ENCODE measurements around the gene KIF18A.

- no peak for TF ChIP-seq POLR2A (IDR thresholded peaks at IDR 0.05; ENCODE audit: low read depth, low read length)
- no peak for TF ChIP-seq POLR2AphosphoS5 (IDR thresholded peaks at IDR 0.05; ENCODE audit: low read depth, low read length)
Observed at GRCh38 chr11:27976262-27976661, 131.7 kb downstream of the KIF18A start.
